ENCODE measurements around the gene THNSL1.
"Not testable (repeated sequence)": the region's sequence is repeated elsewhere in the genome, so short reads cannot be mapped to it uniquely, and the experiment has no call there.

Gene THNSL1

GRCh38 chr10:25016376-25017153 is at the start of gene THNSL1:
Gene THNSL1, plus strand, starts transcription at chr10:25016612. Its CDS starts 6,612 bp downstream, at chr10:25023224.
- in situ Hi-C loops (cut with MboI; ENCODE audit: low sequenced_read_pairs) = no loop called here

- in situ Hi-C loops (cut with MboI; ENCODE audit: low sequenced_read_pairs) = no loop called here
These were observed 49.4 kb upstream of the THNSL1 start for GRCh38 chr10:24966962-24967481.

GRCh38 chr10:24968349-24968748 is 48.1 kb upstream of the THNSL1 start:
- in situ Hi-C loops (cut with MboI; ENCODE audit: low sequenced_read_pairs) = no loop called here

- in situ Hi-C loops (cut with MboI; ENCODE audit: low sequenced_read_pairs) = not testable (repeated sequence)
These were observed 47.5 kb upstream of the THNSL1 start for GRCh38 chr10:24968951-24969350.

GRCh38 chr10:24969841-24970281 is 46.6 kb upstream of the THNSL1 start:
- in situ Hi-C loops (cut with MboI; ENCODE audit: low sequenced_read_pairs) = no loop called here

GRCh38 chr10:24971374-24971773 is 45.0 kb upstream of the THNSL1 start:
- in situ Hi-C loops (cut with MboI; ENCODE audit: low sequenced_read_pairs) = no loop called here

GRCh38 chr10:24973163-24973562 is 43.2 kb upstream of the THNSL1 start:
- in situ Hi-C loops (cut with MboI; ENCODE audit: low sequenced_read_pairs) = no loop called here

GRCh38 chr10:24974976-24975375 is 41.4 kb upstream of the THNSL1 start:
- in situ Hi-C loops (cut with MboI; ENCODE audit: low sequenced_read_pairs) = no loop called here

GRCh38 chr10:24979685-24980084 is 36.7 kb upstream of the THNSL1 start:
- in situ Hi-C loops (cut with MboI; ENCODE audit: low sequenced_read_pairs) = no loop called here

- in situ Hi-C loops (cut with MboI; ENCODE audit: low sequenced_read_pairs) = no loop called here
These were observed 35.2 kb upstream of the THNSL1 start for GRCh38 chr10:24981161-24981710.

GRCh38 chr10:24982319-24983112 is 33.9 kb upstream of the THNSL1 start:
- in situ Hi-C loops (cut with MboI; ENCODE audit: low sequenced_read_pairs) = no loop called here

- in situ Hi-C loops (cut with MboI; ENCODE audit: low sequenced_read_pairs) = no loop called here
These were observed 33.3 kb upstream of the THNSL1 start for GRCh38 chr10:24983130-24983529.

GRCh38 chr10:24983946-24984345 is 32.5 kb upstream of the THNSL1 start:
- in situ Hi-C loops (cut with MboI; ENCODE audit: low sequenced_read_pairs) = no loop called here

GRCh38 chr10:24984906-24985305 is 31.5 kb upstream of the THNSL1 start:
- in situ Hi-C loops (cut with MboI; ENCODE audit: low sequenced_read_pairs) = no loop called here

- in situ Hi-C loops (cut with MboI; ENCODE audit: low sequenced_read_pairs) = no loop called here
These were observed 27.4 kb upstream of the THNSL1 start for GRCh38 chr10:24988831-24989640.

- in situ Hi-C loops (cut with MboI; ENCODE audit: low sequenced_read_pairs) = no loop called here
These were observed 26.5 kb upstream of the THNSL1 start for GRCh38 chr10:24989867-24990266.

GRCh38 chr10:24991298-24991697 is 25.1 kb upstream of the THNSL1 start:
- in situ Hi-C loops (cut with MboI; ENCODE audit: low sequenced_read_pairs) = no loop called here

GRCh38 chr10:24992512-24993133 is 23.8 kb upstream of the THNSL1 start:
- in situ Hi-C loops (cut with MboI; ENCODE audit: low sequenced_read_pairs) = no loop called here

- in situ Hi-C loops (cut with MboI; ENCODE audit: low sequenced_read_pairs) = no loop called here
These were observed 23.0 kb upstream of the THNSL1 start for GRCh38 chr10:24993237-24993958.

GRCh38 chr10:24995072-24995471 is 21.3 kb upstream of the THNSL1 start:
- in situ Hi-C loops (cut with MboI; ENCODE audit: low sequenced_read_pairs) = no loop called here
